GM12878 (cell line): Measurements from ENCODE around the gene MAP2K4. TPM values are rescaled to one million over a fixed set of nuclear protein-coding genes. Genes with fewer than 3 reads are reported as not detected.

Experiments
- ATF3 ChIP-seq: IDR thresholded peaks from 2 replicates; pipeline ENCODE4 v1.6.1; 2011; ENCODE audit warnings: low read depth, mild to moderate bottlenecking, low read length, moderate library complexity, borderline replicate concordance; ENCODE audit errors: extremely low read depth
- CBX3 ChIP-seq: fragments of 200-600 bp; sonication (generic); IDR thresholded peaks from 2 replicates; pipeline ENCODE4 v1.6.1; 2016; ENCODE audit warnings: low read depth, borderline replicate concordance
- CHD1 ChIP-seq: IDR thresholded peaks from 2 replicates; pipeline ENCODE4 v1.6.1; 2012; ENCODE audit warnings: low read depth, low read length, improper control_type of control experiment
- E4F1 ChIP-seq: fragments of 450-650 bp; IDR thresholded peaks from 2 replicates; pipeline ENCODE4 v1.6.1; 2018; ENCODE audit warnings: borderline replicate concordance, mild to moderate bottlenecking; ENCODE audit not compliant: partially characterized antibody
- EED ChIP-seq: sonication (generic); IDR thresholded peaks from 2 replicates; pipeline ENCODE4 v1.6.1; 2016; ENCODE audit warnings: antibody characterized with exemption, low read depth
- EGR1 ChIP-seq, 2 experiments: IDR thresholded peaks; 1 replicate in 1 of 2; 2 replicates in 1 of 2; pipeline ENCODE4 v1.6.1; 2011 to 2012; ENCODE audit warnings: low read depth in 2 of 2, low read length in 2 of 2, borderline replicate concordance in 1 of 2, mild to moderate bottlenecking in 1 of 2, moderate library complexity in 1 of 2
- MEF2B ChIP-seq: fragments of 450-650 bp; IDR thresholded peaks from 2 replicates; pipeline ENCODE4 v1.6.1; 2018; ENCODE audit warnings: mild to moderate bottlenecking, moderate library complexity; ENCODE audit not compliant: partially characterized antibody, poor library complexity, severe bottlenecking
- MYB ChIP-seq: fragments of 150-350 bp; IDR thresholded peaks from 2 replicates; pipeline ENCODE4 v1.6.1; 2014; ENCODE audit warnings: mild to moderate bottlenecking, low read depth, low read length, borderline replicate concordance
- NFIC ChIP-seq: IDR thresholded peaks from 2 replicates; pipeline ENCODE4 v1.6.1; 2012; ENCODE audit warnings: low read depth, mild to moderate bottlenecking, inconsistent platforms, low read length, moderate library complexity
- NKRF ChIP-seq: fragments of 450-650 bp; conservative IDR thresholded peaks from 2 replicates; pipeline ENCODE4 v1.6.1; 2017; ENCODE audit warnings: mild to moderate bottlenecking, moderate library complexity
- PAX8 ChIP-seq: fragments of 450-650 bp; IDR thresholded peaks from 2 replicates; pipeline ENCODE4 v1.6.1; 2017; ENCODE audit warnings: mild to moderate bottlenecking, moderate library complexity
- PKNOX1 ChIP-seq: fragments of 450-650 bp; IDR thresholded peaks from 2 replicates; pipeline ENCODE4 v1.6.1; 2016; ENCODE audit warnings: mild to moderate bottlenecking
- SUZ12 ChIP-seq: fragments of 200-600 bp; sonication (generic); IDR thresholded peaks from one replicate; pipeline ENCODE4 v1.6.1; 2018; ENCODE audit warnings: antibody characterized with exemption, mild to moderate bottlenecking; ENCODE audit not compliant: unreplicated experiment
- USF2 ChIP-seq: IDR thresholded peaks from 2 replicates; pipeline ENCODE4 v1.6.1; 2011; ENCODE audit warnings: low read depth, low read length, improper control_type of control experiment, borderline replicate concordance
- YBX1 ChIP-seq: fragments of 450-650 bp; IDR thresholded peaks from 2 replicates; pipeline ENCODE4 v1.6.1; 2016; ENCODE audit warnings: antibody characterized with exemption
- ZNF384 ChIP-seq: IDR thresholded peaks from 2 replicates; pipeline ENCODE4 v1.6.1; 2012; ENCODE audit warnings: low read depth, mild to moderate bottlenecking, low read length, improper control_type of control experiment, borderline replicate concordance
- ZNF592 ChIP-seq: fragments of 450-650 bp; IDR thresholded peaks from 2 replicates; pipeline ENCODE4 v1.6.1; 2017; ENCODE audit warnings: mild to moderate bottlenecking, moderate library complexity
- polyA plus RNA-seq, 11 experiments: library from polyadenylated mRNA; depleted of rRNA in 4 of 11; unstranded in 6 of 11; stranded (reverse) in 5 of 11; fragments of >200 nt; fragmentation: Nextera tagmentation in 4 of 11; fragmentation: Illumina TruSeq in 1 of 11; extraction: Ambion mirVana in 4 of 11; extraction: Trizol in 1 of 11; gene quantifications; 1 replicate in 1 of 11; 2 replicates in 10 of 11; pipeline versions ENCODE4 v1.2.1 to v1.2.3, GENCODE V29; 2011 to 2016; ENCODE audit warnings: inconsistent platforms in 2 of 11, missing spikeins in 2 of 11, low read depth in 1 of 11
- total RNA-seq, 4 experiments: library from RNA; depleted of rRNA in 3 of 4; stranded (reverse); fragments of >200 nt in 3 of 4; fragmentation: Illumina TruSeq in 1 of 4; extraction: Trizol in 1 of 4; gene quantifications; 2 replicates each; pipeline versions ENCODE4 v1.2.1 to v1.2.3, GENCODE V29; 2013 to 2021

The MAP2K4 gene
- total and polyA plus RNA-seq, 10 of the 15 experiments (the other 5 are each of a cell fraction or from before 2014, with no cell fraction given) = 5.4 to 34.1 (median 25.5) TPM

GRCh38 chr17:11997147-11997971, 23.3 kb upstream of the MAP2K4 start, which contains the start of gene ZNF18 (continued):
- TF ChIP-seq USF2 = no peak
- TF ChIP-seq ATF3 = no peak
- TF ChIP-seq NKRF = peak; percentile 82
- TF ChIP-seq PAX8 = no peak
- TF ChIP-seq MYB = no peak
- TF ChIP-seq CHD1 = no peak
- no peak for TF ChIP-seq MEF2B
- no peak for TF ChIP-seq EED
- TF ChIP-seq ZNF592 = 0 out of 2 replicates have a peak, but pooled peaks have one; percentile 58
- no peak for TF ChIP-seq SUZ12
- TF ChIP-seq YBX1 = no peak
- TF ChIP-seq E4F1 = no peak
- TF ChIP-seq EGR1 (IDR thresholded peaks at IDR 0.05; ENCODE audit: borderline replicate concordance in 1 of 2, low read depth in 2 of 2, low read length in 2 of 2) = peak; percentile 10 to 46; a peak in 2 of 3 replicates
- TF ChIP-seq NFIC = no peak
- peak; percentile 78 for TF ChIP-seq PKNOX1
- TF ChIP-seq CBX3 = no peak
- no peak for TF ChIP-seq ZNF384
